H1 (cell line): Measurements from ENCODE around the gene TIMM8A. TPM values are rescaled to one million over a fixed set of nuclear protein-coding genes. Genes with fewer than 3 reads are reported as not detected.

ENCODE experiments used
- BRCA1 ChIP-seq: IDR thresholded peaks from 2 replicates; pipeline ENCODE4 v1.6.1; 2012; ENCODE audit warnings: low read depth, low read length, improper control_type of control experiment
- CHD2 ChIP-seq: IDR thresholded peaks from 2 replicates; pipeline ENCODE4 v1.6.1; 2012; ENCODE audit warnings: low read length, improper control_type of control experiment
- GABPA ChIP-seq: IDR thresholded peaks from 2 replicates; pipeline ENCODE4 v1.6.1; 2011; ENCODE audit warnings: mild to moderate bottlenecking, low read length, moderate library complexity, borderline replicate concordance; ENCODE audit not compliant: insufficient read depth
- MAX ChIP-seq: IDR thresholded peaks from 2 replicates; pipeline ENCODE4 v1.6.1; 2012; ENCODE audit warnings: inconsistent platforms
- NRF1 ChIP-seq: IDR thresholded peaks from 2 replicates; pipeline ENCODE4 v1.6.1; 2011; ENCODE audit warnings: mild to moderate bottlenecking, low read depth, low read length, improper control_type of control experiment
- USF2 ChIP-seq: IDR thresholded peaks from 2 replicates; pipeline ENCODE4 v1.6.1; 2011; ENCODE audit warnings: low read length, improper control_type of control experiment
- ZNF274 ChIP-seq: IDR thresholded peaks from 2 replicates; pipeline ENCODE4 v1.7.0; 2012; ENCODE audit warnings: low read length, borderline replicate concordance; ENCODE audit errors: extremely low read depth
- polyA plus RNA-seq, 7 experiments: library from polyadenylated mRNA; depleted of rRNA in 3 of 7; stranded (reverse) in 5 of 7; unstranded in 2 of 7; fragments of >200 nt in 5 of 7; fragments of 200-250 nt in 2 of 7; gene quantifications; 1 replicate in 5 of 7; 2 replicates in 1 of 7; 4 replicates in 1 of 7; pipeline versions ENCODE4 v1.2.1 to v1.2.3, GENCODE V29; 2011 to 2013; ENCODE audit warnings: missing spikeins in 2 of 7, mixed read lengths in 2 of 7
- total RNA-seq: library from RNA; stranded (reverse); fragmentation: NEBNext Ultra II Directional; extraction: Animal tissue kit (Norgen Biotek cat#: 25700); gene quantifications from 2 replicates; pipeline ENCODE4 v1.2.1, GENCODE V29; 2021

Gene TIMM8A
- total and polyA plus RNA-seq, 2 of the 8 experiments (the other 6 are each of a cell fraction or from before 2014, with no cell fraction given) = 16.1 to 38.1 TPM

GRCh38 chrX:101348452-101349192 is at the start of gene TIMM8A (continued):
- TF ChIP-seq USF2 = peak; percentile 59; the same call in 1 of the 2 replicates
- no peak for TF ChIP-seq BRCA1
- TF ChIP-seq GABPA = no peak; the same call in 1 of the 2 replicates
- no peak for TF ChIP-seq CHD2
- no peak for TF ChIP-seq ZNF274
- TF ChIP-seq MAX = peak; percentile 75
- no peak for TF ChIP-seq NRF1
- TF ChIP-seq, all 59 proteins: peak for 11
